ENCODE data around the gene RNF225.
"Not testable (repeated sequence)": the region's sequence is repeated elsewhere in the genome, so short reads cannot be mapped to it uniquely, and the experiment has no call there.

RNF225 gene

GRCh38 chr19:58361900-58362271, 33.6 kb upstream of the RNF225 start:
- no peak for DNase-seq (ENCODE audit: low read depth in 4 of 4, low spot score in 1 of 4)

DNA sequence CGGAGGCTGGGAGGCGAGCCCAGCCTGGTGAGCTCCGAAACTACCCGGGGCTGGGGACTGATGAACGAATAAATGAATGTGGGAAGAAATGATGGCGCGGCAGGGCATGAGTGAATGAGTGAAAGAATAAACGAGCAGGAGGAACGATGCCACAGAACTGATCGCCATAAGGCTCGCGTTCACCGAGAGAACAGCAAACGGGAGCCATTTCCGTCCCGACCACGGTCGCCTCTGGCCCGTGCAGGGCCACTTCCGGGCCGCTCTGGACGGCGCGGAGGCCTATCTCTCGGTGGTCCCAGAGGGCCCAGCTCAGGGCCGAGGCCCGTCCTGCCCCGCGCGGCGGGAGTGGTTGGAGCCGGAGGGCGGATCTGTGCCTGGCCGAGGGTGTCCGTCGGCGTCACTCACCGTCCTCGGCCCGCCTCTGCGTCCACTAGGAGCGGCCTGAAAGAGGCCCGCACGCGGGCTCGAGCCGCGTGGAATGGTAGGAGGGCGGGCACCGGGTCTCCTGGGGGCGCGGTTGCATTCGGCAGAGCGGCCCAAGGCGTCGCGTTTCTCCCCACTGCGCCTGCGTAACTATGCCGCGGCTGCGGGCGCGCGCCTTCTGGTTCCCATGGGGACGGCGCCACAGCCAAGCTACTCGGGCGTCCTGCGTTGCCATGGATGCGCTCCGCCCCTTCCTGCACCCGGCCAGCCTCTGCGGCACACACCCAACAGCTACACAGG, 33.0 kb upstream of the RNF225 start, which contains the start of gene ZNF497:
TSS of gene ZNF497 (minus strand) at position 480 of the 723 bp plus-strand sequence. CDS start 5,116 bp downstream, outside the sequence.
- DNase-seq (ENCODE audit: low read depth in 4 of 4, low spot score in 1 of 4) = peak; percentile 88 to 96 (median 95)

- no peak for DNase-seq (ENCODE audit: low read depth in 4 of 4, low spot score in 1 of 4)
These were observed 31.3 kb upstream of the RNF225 start for GRCh38 chr19:58364146-58364545.

DNA sequence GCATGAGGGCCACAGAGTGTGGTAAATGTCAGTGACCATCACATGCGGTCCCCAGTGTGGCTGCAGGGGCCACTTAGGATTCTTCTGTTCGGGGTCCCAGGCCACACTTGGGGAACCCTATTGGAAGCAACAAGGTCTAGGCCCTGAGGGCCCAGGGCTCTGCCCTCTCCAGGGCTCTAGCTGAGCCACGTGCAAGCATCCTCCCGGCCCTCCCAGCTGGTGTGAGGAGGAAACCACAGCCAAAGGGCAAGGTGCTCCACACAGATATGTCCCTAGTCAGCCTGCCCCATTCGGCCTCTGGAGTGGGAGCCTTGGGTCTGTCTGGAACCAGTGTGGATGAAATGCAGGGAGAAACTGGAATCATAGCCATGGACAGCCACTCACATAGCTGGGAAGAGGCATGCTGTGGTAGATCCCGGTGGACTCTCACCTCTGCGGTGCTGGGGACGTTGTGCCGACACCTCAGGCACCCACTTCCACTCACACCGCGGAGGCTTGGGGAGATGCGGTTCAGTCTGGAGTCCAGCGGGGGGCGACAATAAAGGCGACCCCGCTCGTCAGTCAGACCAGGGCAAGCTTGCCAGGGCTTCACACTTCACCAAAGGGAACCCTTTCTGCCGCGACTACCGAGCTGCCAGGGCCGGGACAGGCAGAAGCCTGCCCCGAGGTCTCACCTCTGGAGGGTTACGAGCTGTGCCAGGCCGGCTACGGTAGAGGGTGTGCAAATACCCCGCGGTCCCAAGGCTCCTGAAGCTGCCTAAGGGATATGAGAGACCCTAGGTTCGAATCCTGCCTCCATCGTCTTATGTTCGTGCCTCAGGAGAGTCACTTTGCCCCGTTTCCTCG, 28.6 kb upstream of the RNF225 start:
- no peak for DNase-seq (ENCODE audit: low read depth in 4 of 4, low spot score in 1 of 4)

- DNase-seq (ENCODE audit: low read depth in 4 of 4, low spot score in 1 of 4) = no peak
These were observed 27.6 kb upstream of the RNF225 start for GRCh38 chr19:58367698-58368454.

DNA sequence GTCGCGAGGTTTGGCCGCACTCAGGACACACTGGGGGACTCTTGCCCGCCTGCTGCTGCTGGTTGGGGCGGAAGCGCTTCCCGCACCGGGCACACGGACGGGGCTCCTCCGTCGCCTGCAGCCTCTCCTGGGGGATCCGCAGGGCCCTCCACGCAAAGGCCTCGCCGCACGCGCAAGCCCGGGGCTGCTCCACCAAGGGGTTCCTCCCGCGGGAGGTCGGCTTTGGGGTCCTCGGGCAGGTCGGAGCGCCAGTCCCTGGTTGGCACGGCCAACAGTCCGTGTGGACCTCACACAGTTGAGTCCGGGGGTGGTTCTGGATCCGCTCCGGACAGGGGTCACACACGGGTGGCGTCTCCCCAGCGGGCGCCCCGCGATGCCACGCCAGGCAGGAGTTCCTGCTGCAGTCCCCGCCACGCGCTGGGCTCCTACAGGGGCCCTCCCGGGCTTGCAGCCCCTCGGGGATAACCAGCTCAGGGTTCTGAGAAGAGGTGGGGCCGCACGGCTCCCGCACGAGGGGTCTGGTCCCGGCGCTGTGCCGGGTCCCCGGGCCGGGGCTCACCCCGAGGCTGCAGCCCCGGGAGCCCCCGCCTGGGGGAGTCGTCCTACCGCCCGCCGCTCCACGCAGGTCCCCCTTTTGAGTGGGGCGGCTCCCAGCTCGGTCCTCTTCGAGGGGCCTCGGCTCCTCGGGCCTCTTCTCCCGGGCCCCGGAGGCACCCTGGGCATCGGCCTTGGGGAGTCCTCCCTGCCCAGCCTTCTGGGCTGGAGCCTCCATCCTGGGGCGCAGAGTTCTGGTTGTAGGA, 26.7 kb upstream of the RNF225 start:
- DNase-seq (ENCODE audit: low read depth in 4 of 4, low spot score in 1 of 4) = no peak

GRCh38 chr19:58372311-58373133, 22.9 kb upstream of the RNF225 start:
- no peak for DNase-seq (ENCODE audit: low read depth in 4 of 4, low spot score in 1 of 4)

DNA sequence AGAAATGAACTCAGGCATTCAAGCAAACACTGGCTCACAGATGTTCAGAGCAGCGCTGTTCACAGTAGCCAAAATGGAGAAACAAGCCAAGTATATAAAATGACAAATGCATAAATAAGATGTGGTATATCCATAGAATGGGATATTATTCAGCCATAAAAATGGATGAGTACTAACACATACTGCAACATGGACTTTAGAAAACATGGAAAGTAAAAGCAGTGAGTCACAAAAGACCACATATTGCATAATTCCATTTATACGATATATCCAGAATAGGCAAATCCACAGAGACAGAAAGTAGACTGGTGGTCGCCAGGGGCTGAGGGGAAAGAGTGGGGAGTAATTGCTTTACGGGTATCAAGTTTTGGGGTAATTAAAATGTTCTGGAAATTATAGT, 21.3 kb upstream of the RNF225 start:
- no peak for DNase-seq (ENCODE audit: low read depth in 4 of 4, low spot score in 1 of 4)

DNA sequence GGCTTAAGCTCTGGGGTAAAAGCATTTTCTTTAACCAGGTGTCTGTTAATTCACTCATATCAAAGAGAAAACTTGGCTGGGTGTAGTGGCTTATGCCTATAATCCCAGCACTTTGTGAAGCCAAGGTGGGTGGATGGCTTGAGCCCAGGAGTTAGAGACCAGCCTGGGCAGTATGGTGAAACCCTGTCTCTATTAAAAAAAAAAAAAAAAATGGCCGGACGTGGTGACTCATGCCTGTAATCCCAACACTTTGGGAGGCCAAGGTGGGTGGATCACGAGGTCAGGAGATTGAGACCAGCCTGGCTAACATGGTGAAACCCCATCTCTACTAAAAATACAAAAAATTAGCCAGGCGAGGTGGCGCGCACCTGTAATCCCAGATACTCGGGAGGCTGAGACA, 18.7 kb upstream of the RNF225 start:
- not testable (repeated sequence) for DNase-seq (ENCODE audit: low read depth in 4 of 4, low spot score in 1 of 4)

DNA sequence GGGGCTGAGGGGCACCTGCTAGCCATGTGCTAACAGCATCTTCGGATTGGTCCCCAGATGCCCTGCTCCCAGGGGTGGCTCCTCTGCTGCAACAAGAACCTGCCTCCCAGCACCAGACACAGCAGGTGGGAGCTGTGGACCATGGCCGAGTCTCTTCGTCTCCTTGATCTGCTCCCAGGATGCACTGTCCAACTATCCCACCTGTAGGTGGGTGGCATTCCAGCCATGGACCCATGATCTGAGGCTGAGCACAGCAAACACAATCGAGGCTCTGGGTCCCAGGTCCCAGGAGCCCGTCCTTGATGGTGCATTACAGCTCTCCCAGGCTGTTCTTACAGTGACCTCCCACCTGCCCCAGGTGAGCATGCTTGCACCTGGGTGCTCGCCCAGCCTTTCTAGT, 16.2 kb upstream of the RNF225 start:
- no peak for DNase-seq (ENCODE audit: low read depth in 4 of 4, low spot score in 1 of 4)

GRCh38 chr19:58380037-58380661, 15.3 kb upstream of the RNF225 start:
- DNase-seq (ENCODE audit: low read depth in 4 of 4, low spot score in 1 of 4) = no peak

- peak; percentile 86 to 96 (median 90) for DNase-seq (ENCODE audit: low read depth in 4 of 4, low spot score in 1 of 4)
These were observed 14.6 kb upstream of the RNF225 start, which contains the start of gene ZNF837 for GRCh38 chr19:58380662-58381459. ZNF837 (minus strand) TSS chr19:58381030; CDS start chr19:58369332, 11,698 bp downstream.

DNA sequence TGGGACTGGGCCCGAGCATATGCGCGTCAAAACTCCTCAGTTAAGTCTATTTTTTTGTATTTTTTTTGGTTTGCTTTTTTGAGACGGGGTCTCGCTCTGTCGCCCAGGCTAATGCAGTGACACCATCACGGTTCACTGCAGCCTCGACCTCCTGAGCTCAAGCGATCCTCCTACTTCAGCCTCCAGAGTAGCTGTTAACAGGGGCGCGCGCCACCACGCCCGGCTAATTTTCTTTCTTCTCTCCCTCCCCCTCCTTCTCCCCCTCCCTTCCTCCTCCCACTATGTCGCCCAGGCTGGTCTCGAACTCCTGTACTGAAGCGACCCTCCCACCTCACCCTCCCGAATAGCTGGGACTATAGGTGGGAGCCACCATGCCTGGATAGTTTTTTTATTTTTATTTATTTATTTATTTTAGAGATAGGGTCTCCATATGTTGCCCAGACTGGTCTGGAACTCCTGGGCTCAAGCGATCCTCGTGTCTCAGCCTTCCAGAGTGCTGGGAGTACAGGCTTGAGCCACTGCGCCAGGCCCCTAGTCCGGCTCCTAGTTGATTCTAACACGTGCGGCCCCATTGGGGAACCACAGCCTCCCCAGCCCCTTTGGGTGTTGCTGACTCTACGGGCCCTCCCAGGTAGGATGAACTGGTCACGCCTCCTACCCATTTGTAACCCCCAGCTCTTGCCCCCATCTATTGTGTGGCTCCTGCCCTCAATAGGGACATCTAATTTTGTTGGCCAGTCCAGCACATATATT, 13.8 kb upstream of the RNF225 start:
- DNase-seq (ENCODE audit: low read depth in 4 of 4, low spot score in 1 of 4) = no peak

GRCh38 chr19:58382997-58383603, 12.4 kb upstream of the RNF225 start:
- no peak for DNase-seq (ENCODE audit: low read depth in 4 of 4, low spot score in 1 of 4)

GRCh38 chr19:58385313-58385890, 10.1 kb upstream of the RNF225 start:
- DNase-seq (ENCODE audit: low read depth in 4 of 4, low spot score in 1 of 4) = no peak

GRCh38 chr19:58385891-58386575, 9.4 kb upstream of the RNF225 start:
- DNase-seq (ENCODE audit: low read depth in 4 of 4, low spot score in 1 of 4) = no peak

All from stimulated activated CD4-positive, alpha-beta T cell treated with anti-CD3 and anti-CD28 coated beads, Interleukin-1b, Interleukin-23, amount 100 ng/mL, for 24 hours (primary cell).